SK-N-SH treated with all-trans-retinoic acid at 6 μM for 48 hours (cell line): Measurements from ENCODE around the gene CNNM2.

Experiments
- ARNTL ChIP-seq: fragments of 450-650 bp; formaldehyde crosslinking; IDR thresholded peaks from 2 replicates; pipeline ENCODE4 v1.5.0; 2020; ENCODE audit warnings: low read depth, mild to moderate bottlenecking, moderate library complexity, borderline replicate concordance
- ESRRG ChIP-seq: fragments of 250-450 bp; sonication (Bioruptor Pico); IDR thresholded peaks from 2 replicates; pipeline ENCODE4 v1.6.1; 2021; ENCODE audit warnings: mild to moderate bottlenecking
- OSR1 ChIP-seq: fragments of 250-450 bp; sonication (Bioruptor Pico); IDR thresholded peaks from 2 replicates; pipeline ENCODE4 v1.8.0; 2022; ENCODE audit warnings: moderate library complexity, mild to moderate bottlenecking, inconsistent platforms
- RARB ChIP-seq: fragments of 250-450 bp; sonication (Bioruptor Pico); IDR thresholded peaks from 2 replicates; pipeline ENCODE4 v1.8.0; 2021; ENCODE audit warnings: mild to moderate bottlenecking, moderate library complexity
- TCF4 ChIP-seq: fragments of 250-450 bp; sonication (Bioruptor Pico); IDR thresholded peaks from 2 replicates; pipeline ENCODE4 v1.8.0; 2021; ENCODE audit warnings: mild to moderate bottlenecking, moderate library complexity, borderline replicate concordance
- TF ChIP-seq, protein P1 (sequence below): fragments of 250-450 bp; sonication (Bioruptor Pico); IDR thresholded peaks from 2 replicates; pipeline ENCODE4 v1.8.0; 2020; ENCODE audit warnings: mild to moderate bottlenecking, moderate library complexity, borderline replicate concordance

GRCh38 chr10:103079100-103079499, 161.0 kb downstream of the CNNM2 start:
- TF ChIP-seq ARNTL (CRISPR knock-in tag): no peak
- TF ChIP-seq OSR1 (CRISPR knock-in tag): no peak
- no peak for TF ChIP-seq RARB
- TF ChIP-seq, protein P1, sequence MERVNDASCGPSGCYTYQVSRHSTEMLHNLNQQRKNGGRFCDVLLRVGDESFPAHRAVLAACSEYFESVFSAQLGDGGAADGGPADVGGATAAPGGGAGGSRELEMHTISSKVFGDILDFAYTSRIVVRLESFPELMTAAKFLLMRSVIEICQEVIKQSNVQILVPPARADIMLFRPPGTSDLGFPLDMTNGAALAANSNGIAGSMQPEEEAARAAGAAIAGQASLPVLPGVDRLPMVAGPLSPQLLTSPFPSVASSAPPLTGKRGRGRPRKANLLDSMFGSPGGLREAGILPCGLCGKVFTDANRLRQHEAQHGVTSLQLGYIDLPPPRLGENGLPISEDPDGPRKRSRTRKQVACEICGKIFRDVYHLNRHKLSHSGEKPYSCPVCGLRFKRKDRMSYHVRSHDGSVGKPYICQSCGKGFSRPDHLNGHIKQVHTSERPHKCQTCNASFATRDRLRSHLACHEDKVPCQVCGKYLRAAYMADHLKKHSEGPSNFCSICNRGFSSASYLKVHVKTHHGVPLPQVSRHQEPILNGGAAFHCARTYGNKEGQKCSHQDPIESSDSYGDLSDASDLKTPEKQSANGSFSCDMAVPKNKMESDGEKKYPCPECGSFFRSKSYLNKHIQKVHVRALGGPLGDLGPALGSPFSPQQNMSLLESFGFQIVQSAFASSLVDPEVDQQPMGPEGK (CRISPR knock-in tag): no peak
- TF ChIP-seq ESRRG (CRISPR knock-in tag): no peak
- no peak for TF ChIP-seq TCF4 (CRISPR knock-in tag)
